ENCODE measurements around the gene MAPK1. TPM values are rescaled to one million over a fixed set of nuclear protein-coding genes. Genes with fewer than 3 reads are reported as not detected.

The MAPK1 gene
- total and polyA plus RNA-seq, 2 experiments from 2014 or later: 72.3 to 76.0 TPM

- TF ChIP-seq EZH2 (IDR thresholded peaks at IDR 0.05; ENCODE audit: insufficient read depth, poor library complexity, severe bottlenecking): no peak
- no peak for TF ChIP-seq EZH2phosphoT487 (IDR thresholded peaks at IDR 0.05; ENCODE audit: insufficient read depth, low read depth)
- Histone ChIP-seq H3K79me2 (ENCODE audit: insufficient read depth) (peaks cover 100% of the 10 kb centered on the region), H3K9me3 (ENCODE audit: low read depth) (no peaks in the 10 kb centered on the region), H3K4me3 (no peak overlapping the region), H2AFZ (no peak overlapping the region), H3K36me3 (ENCODE audit: low read depth) (no peaks in the 10 kb centered on the region), H3F3A (ENCODE audit: insufficient read depth) (peaks cover 18% of the 10 kb centered on the region), H3K27ac (0 out of 2 replicates have a peak overlapping the region, but pooled peaks have one; percentile 23), H3K27me3 (replicated peaks; ENCODE audit: insufficient read depth) (no peaks in the 10 kb centered on the region), H3K4me1 (ENCODE audit: insufficient read depth) (peaks cover 22% of the 10 kb centered on the region), H3K9me2 (ENCODE audit: insufficient read depth) (no peaks in the 10 kb centered on the region), H4K20me1 (ENCODE audit: insufficient read depth) (peaks cover 61% of the 10 kb centered on the region), H3K4me2 (ENCODE audit: unreplicated experiment) (peak overlapping the region; percentile 20), H3K9ac (no peak overlapping the region)
- in situ Hi-C loops (cut with MboI): no loop called here
- peak; percentile 43 for DNase-seq
Observed at GRCh38 chr22:21861851-21862250, 5.6 kb downstream of the MAPK1 start.

DNA sequence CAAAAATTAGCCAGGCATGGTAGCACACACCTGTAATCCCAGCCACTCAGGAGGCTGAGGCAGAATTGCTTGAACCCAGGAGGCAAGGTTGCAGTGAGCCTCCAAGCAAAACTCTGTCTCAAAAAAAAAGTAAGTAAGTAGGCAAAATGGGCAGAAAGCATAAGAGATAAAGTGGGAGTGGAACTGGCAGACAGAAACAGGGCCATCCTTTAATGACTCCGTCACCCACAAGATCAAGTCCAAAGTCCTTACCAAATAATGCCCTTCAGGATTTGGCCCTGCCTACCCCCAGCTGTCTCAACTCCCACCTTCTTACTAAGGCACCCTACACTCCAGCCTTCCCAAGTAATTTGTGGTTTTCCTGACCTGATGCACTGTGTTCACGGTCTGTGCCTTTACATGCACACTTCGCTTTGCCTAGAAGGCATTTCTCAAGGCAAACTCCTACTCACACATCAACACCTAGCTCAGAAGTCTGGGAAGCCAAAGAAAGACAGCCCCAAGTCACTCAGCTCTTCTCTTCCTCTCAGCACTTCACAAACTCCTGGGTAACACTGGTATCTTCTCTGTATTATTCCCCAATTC, 6.1 kb downstream of the MAPK1 start:
- H3K4me3 ChIP-seq: no peak overlapping the region
- peaks cover 100% of the 10 kb centered on the region for H3K79me2 ChIP-seq (ENCODE audit: insufficient read depth)
- TF ChIP-seq EZH2phosphoT487 (IDR thresholded peaks at IDR 0.05; ENCODE audit: insufficient read depth, low read depth) (no peak), EZH2 (IDR thresholded peaks at IDR 0.05; ENCODE audit: insufficient read depth, poor library complexity, severe bottlenecking) (no peak)
- in situ Hi-C loops (cut with MboI): no loop called here
- peak overlapping the region; percentile 20 for H3K4me2 ChIP-seq (ENCODE audit: unreplicated experiment)
- peaks cover 65% of the 10 kb centered on the region for H4K20me1 ChIP-seq (ENCODE audit: insufficient read depth)
- H3K27me3 ChIP-seq (replicated peaks; ENCODE audit: insufficient read depth): no peaks in the 10 kb centered on the region
- peaks cover 18% of the 10 kb centered on the region for H3F3A ChIP-seq (ENCODE audit: insufficient read depth)
- no peak overlapping the region for H2AFZ ChIP-seq
- WGBS, 2 experiments (ENCODE audit: low coverage in 1 of 2, low lambda C conversion rate in 2 of 2, missing lambda C conversion rate in 2 of 2): 84 to 89% methylated on average over 3 of the region's 3 CpGs
- H3K9me2 ChIP-seq (ENCODE audit: insufficient read depth): no peaks in the 10 kb centered on the region
- no peaks in the 10 kb centered on the region for H3K36me3 ChIP-seq (ENCODE audit: low read depth)
- peaks cover 22% of the 10 kb centered on the region for H3K4me1 ChIP-seq (ENCODE audit: insufficient read depth)
- no peak for DNase-seq
- no peaks in the 10 kb centered on the region for H3K9me3 ChIP-seq (ENCODE audit: low read depth)
- H3K27ac ChIP-seq: 0 out of 2 replicates have a peak overlapping the region, but pooled peaks have one; percentile 23
- no peak overlapping the region for H3K9ac ChIP-seq

GRCh38 chr22:21860491-21861039, 6.9 kb downstream of the MAPK1 start:
- H3K27me3 ChIP-seq (replicated peaks; ENCODE audit: insufficient read depth): no peaks in the 10 kb centered on the region
- no peak for DNase-seq
- H3K4me2 ChIP-seq (ENCODE audit: unreplicated experiment): no peak overlapping the region
- no peaks in the 10 kb centered on the region for H3K9me3 ChIP-seq (ENCODE audit: low read depth)
- peaks cover 100% of the 10 kb centered on the region for H3K79me2 ChIP-seq (ENCODE audit: insufficient read depth)
- H3F3A ChIP-seq (ENCODE audit: insufficient read depth): peaks cover 11% of the 10 kb centered on the region
- no peaks in the 10 kb centered on the region for H3K9me2 ChIP-seq (ENCODE audit: insufficient read depth)
- H4K20me1 ChIP-seq (ENCODE audit: insufficient read depth): peaks cover 69% of the 10 kb centered on the region
- no peak overlapping the region for H3K4me3 ChIP-seq
- H2AFZ ChIP-seq: no peak overlapping the region
- in situ Hi-C loops (cut with MboI): no loop called here
- WGBS, 2 experiments (ENCODE audit: low coverage in 1 of 2, low lambda C conversion rate in 2 of 2, missing lambda C conversion rate in 2 of 2): 74 to 80% methylated on average over 4 of the region's 4 CpGs
- no peak overlapping the region for H3K9ac ChIP-seq
- H3K36me3 ChIP-seq (ENCODE audit: low read depth): no peaks in the 10 kb centered on the region
- H3K27ac ChIP-seq: no peak overlapping the region
- TF ChIP-seq EZH2 (IDR thresholded peaks at IDR 0.05; ENCODE audit: insufficient read depth, poor library complexity, severe bottlenecking): no peak
- no peak for TF ChIP-seq EZH2phosphoT487 (IDR thresholded peaks at IDR 0.05; ENCODE audit: insufficient read depth, low read depth)
- peaks cover 19% of the 10 kb centered on the region for H3K4me1 ChIP-seq (ENCODE audit: insufficient read depth)

DNA sequence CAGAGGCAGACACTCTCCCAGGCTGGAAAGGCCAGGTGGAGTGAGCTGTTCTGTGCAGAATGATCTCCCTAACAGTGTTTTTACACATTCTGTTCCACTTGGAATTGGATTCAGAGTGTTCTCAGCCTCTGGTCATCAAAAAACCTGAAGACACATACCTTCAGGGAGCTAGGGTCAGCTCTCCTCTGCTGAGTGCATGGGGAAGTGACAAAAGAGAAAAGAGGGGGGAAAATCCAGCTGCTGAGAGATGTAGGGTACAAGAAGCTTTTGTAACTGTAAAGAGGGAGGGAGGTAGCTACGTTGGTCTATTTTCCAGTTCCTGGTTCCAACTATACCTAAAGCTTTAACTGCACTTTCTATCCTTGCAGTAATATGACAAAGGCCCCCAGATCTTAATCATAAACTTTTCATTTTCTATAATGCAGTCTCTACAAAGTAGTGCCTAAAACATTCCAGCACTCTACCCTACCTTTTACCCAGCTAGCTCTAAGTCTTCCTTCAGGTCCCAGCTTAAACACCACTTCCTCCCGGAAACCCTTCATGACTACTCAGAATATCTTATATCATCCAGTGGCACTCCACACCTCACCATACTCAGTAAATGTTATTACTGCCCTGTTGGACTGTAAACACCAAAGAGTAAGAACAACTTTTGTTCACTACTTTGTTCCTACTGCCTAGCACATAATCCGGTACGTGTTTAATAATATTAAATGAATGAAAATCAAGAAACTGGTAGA, 9.2 kb downstream of the MAPK1 start:
- Histone ChIP-seq H3K27ac (no peak overlapping the region), H4K20me1 (ENCODE audit: insufficient read depth) (peaks cover 70% of the 10 kb centered on the region)
- WGBS, 2 experiments (ENCODE audit: low coverage in 1 of 2, low lambda C conversion rate in 2 of 2, missing lambda C conversion rate in 2 of 2): 78 to 90% methylated on average over 4 of the region's 4 CpGs

More for the DNA sequence above, 9.2 kb downstream of the MAPK1 start:
- no peak overlapping the region for H3K9ac ChIP-seq
- no peaks in the 10 kb centered on the region for H3K36me3 ChIP-seq (ENCODE audit: low read depth)
- H3F3A ChIP-seq (ENCODE audit: insufficient read depth): 0 out of 2 replicates have a peak, but pooled peaks cover 4% of the 10 kb centered on the region
- TF ChIP-seq EZH2 (IDR thresholded peaks at IDR 0.05; ENCODE audit: insufficient read depth, poor library complexity, severe bottlenecking) (no peak), EZH2phosphoT487 (IDR thresholded peaks at IDR 0.05; ENCODE audit: insufficient read depth, low read depth) (no peak)
- DNase-seq: no peak
- in situ Hi-C loops (cut with MboI): no loop called here
- no peaks in the 10 kb centered on the region for H3K9me3 ChIP-seq (ENCODE audit: low read depth)
- no peaks in the 10 kb centered on the region for H3K27me3 ChIP-seq (replicated peaks; ENCODE audit: insufficient read depth)
- peaks cover 100% of the 10 kb centered on the region for H3K79me2 ChIP-seq (ENCODE audit: insufficient read depth)
- H3K4me1 ChIP-seq (ENCODE audit: insufficient read depth): peaks cover 9% of the 10 kb centered on the region; the same call in 1 of the 2 replicates
- no peaks in the 10 kb centered on the region for H3K9me2 ChIP-seq (ENCODE audit: insufficient read depth)
- H3K4me3 ChIP-seq: no peak overlapping the region
- no peak overlapping the region for H2AFZ ChIP-seq
- H3K4me2 ChIP-seq (ENCODE audit: unreplicated experiment): no peak overlapping the region
